ENCODE data around the gene ANGPTL7. TPM values are rescaled to one million over a fixed set of nuclear protein-coding genes. Genes with fewer than 3 reads are reported as not detected.

Gene ANGPTL7
- total and polyA plus RNA-seq, 12 donors = 0.15 to 2.3 (median 0.81) TPM; not detected in 2

DNA sequence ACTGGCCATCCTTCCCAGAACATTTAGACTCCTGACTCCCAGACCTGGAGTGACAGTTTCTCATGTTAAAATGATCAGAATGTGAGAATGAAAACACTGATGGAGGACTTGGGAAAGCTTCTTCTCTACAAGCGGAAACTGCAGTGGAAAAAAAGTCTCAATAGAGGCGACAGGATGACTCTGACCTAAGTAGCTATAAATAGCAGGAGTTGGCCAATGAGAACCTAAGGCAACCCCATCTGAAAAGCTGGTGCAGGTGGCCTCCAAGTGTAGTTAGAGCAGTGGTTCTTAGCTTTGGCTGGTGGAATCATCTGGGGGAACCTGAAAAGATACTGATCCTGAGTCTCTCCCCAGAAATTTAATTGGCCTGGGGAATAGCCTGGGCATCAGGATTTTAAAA is 45.2 kb upstream of the ANGPTL7 start:
- Histone ChIP-seq H3K4me3 (no peak overlapping the region), H3K27me3 (no peaks in the 10 kb centered on the region), H3K36me3 (peaks cover 0 to 96% (median 31%) of the 10 kb centered on the region in 9 donors), H3K27ac (peak overlapping the region in 6 of 10 donors; percentile 34 to 63 (median 60)), H3K9me3 (no peaks in the 10 kb centered on the region), H3K4me1 (peaks cover 0 to 42% (median 20%) of the 10 kb centered on the region in 9 donors)
- no peak for TF ChIP-seq CTCF (IDR thresholded peaks at IDR 0.05)
- ATAC-seq (peak; percentile 59 to 91 (median 82)), DNase-seq (peak in 1 of 2 donors; percentile 27)
- WGBS, 2 donors = 30 to 46% methylated on average over 2 of the region's 2 CpGs
- intact Hi-C loops (cut with DNase I) = no loop called here

DNA sequence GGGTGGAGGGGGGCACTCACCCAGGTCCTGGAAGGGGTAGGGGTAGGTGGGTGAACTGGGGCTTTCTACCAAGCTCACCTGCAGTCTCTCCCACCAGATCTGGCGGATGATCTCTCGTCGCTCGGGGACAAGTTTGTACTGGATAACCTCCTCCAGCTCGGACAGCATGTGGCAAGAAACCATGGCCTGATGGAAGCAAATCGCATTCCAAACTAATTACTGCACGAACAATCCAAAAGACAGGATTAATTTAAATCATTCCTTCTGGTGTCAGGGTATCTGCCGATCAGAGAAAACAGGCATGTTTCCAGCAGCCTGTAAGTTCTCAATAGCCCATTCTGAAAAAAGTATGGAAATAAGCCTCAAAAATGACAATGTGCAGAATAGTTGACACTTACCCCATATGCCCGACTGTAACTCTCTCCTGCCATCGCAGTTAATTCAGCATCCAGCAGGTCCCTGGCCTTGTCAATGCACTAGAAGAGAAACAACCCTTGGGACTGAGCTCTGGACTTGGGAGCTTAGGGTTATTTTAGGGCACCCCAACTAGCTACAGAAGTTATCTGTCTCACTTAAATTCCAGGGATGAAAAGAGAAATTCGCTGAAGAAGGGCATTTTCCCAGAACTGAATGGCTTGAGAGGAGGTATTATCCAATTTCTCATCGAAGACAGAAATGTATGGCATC is 44.4 kb upstream of the ANGPTL7 start:
- intact Hi-C loops (cut with DNase I) = no loop called here
- H3K27ac ChIP-seq = peak overlapping the region in 5 of 10 donors; percentile 51 to 63 (median 61)
- no peaks in the 10 kb centered on the region for H3K9me3 ChIP-seq
- TF ChIP-seq CTCF (IDR thresholded peaks at IDR 0.05) = no peak
- H3K36me3 ChIP-seq = peaks cover 0 to 96% (median 25%) of the 10 kb centered on the region in 9 donors
- no peak overlapping the region for H3K4me3 ChIP-seq
- WGBS, 2 donors = 66 to 76% methylated on average over 12 of the region's 12 CpGs
- H3K27me3 ChIP-seq = no peaks in the 10 kb centered on the region
- DNase-seq = no peak
- ATAC-seq = peak in 2 of 8 donors; percentile 18 to 59
- peaks cover 0 to 37% (median 21%) of the 10 kb centered on the region in 9 donors for H3K4me1 ChIP-seq

GRCh38 chr1:11145741-11146140 is 43.4 kb upstream of the ANGPTL7 start:
- intact Hi-C loops (cut with DNase I) = no loop called here
- TF ChIP-seq CTCF (IDR thresholded peaks at IDR 0.05) = no peak
- WGBS, 2 donors = 90 to 97% methylated on average over 6 of the region's 6 CpGs
- Histone ChIP-seq H3K4me1 (peaks cover 0 to 46% (median 24%) of the 10 kb centered on the region in 9 donors), H3K4me3 (no peak overlapping the region), H3K27me3 (no peaks in the 10 kb centered on the region), H3K9me3 (no peaks in the 10 kb centered on the region), H3K27ac (no peak overlapping the region), H3K36me3 (peaks cover 0 to 94% (median 25%) of the 10 kb centered on the region in 9 donors)
- no peak for ATAC-seq
- DNase-seq = no peak

DNA sequence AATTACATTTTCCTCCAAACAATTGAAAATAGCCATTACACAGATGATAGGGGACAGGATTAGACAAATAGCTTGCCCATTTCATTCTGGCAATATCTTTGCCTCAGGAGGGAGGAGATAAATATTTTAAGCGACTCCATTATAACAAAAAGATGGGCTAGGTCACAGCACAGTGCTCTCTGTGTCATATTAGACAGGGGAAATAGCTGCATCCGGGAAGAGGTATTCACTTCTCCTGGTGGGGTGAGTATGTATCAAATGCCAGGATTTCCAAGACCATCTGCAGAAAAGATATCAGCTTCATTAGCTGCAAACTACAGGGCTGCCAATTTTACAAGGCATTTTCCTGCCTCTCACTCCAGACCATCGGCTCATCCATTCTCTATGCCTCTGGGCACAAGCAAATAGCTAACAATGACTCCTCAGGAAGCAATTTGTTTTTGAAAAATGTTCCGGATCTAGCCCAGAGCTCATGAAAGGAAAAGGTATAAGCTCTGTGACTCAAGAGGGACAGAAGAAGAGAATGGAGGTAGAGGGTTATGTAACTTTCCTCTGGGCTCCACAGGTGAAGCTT is 41.9 kb upstream of the ANGPTL7 start:
- intact Hi-C loops (cut with DNase I) = no loop called here
- 52 to 66% methylated on average over 4 of the region's 4 CpGs for WGBS, 2 donors
- ATAC-seq = no peak
- H3K36me3 ChIP-seq = peaks cover 0 to 96% (median 25%) of the 10 kb centered on the region in 9 donors
- H3K27me3 ChIP-seq = no peaks in the 10 kb centered on the region
- TF ChIP-seq CTCF (IDR thresholded peaks at IDR 0.05) = no peak
- H3K4me1 ChIP-seq = peaks cover 1 to 61% (median 35%) of the 10 kb centered on the region in 9 donors
- H3K27ac ChIP-seq = peak overlapping the region in 2 of 10 donors; percentile 2 to 63
- DNase-seq = no peak
- no peak overlapping the region for H3K4me3 ChIP-seq
- no peaks in the 10 kb centered on the region for H3K9me3 ChIP-seq
